AML-193 (cell line): ENCODE data around the gene ALKAL2.
"Not testable (repeated sequence)": the region's sequence is repeated elsewhere in the genome, so short reads cannot be mapped to it uniquely, and the experiment has no call there.

ENCODE experiments used
- DNase-seq, 2 experiments: peaks; one replicate each; lab custom pipeline; 2025; lab: John Stamatoyannopoulos, UW

ALKAL2 gene, protein sequence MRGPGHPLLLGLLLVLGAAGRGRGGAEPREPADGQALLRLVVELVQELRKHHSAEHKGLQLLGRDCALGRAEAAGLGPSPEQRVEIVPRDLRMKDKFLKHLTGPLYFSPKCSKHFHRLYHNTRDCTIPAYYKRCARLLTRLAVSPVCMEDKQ

DNA sequence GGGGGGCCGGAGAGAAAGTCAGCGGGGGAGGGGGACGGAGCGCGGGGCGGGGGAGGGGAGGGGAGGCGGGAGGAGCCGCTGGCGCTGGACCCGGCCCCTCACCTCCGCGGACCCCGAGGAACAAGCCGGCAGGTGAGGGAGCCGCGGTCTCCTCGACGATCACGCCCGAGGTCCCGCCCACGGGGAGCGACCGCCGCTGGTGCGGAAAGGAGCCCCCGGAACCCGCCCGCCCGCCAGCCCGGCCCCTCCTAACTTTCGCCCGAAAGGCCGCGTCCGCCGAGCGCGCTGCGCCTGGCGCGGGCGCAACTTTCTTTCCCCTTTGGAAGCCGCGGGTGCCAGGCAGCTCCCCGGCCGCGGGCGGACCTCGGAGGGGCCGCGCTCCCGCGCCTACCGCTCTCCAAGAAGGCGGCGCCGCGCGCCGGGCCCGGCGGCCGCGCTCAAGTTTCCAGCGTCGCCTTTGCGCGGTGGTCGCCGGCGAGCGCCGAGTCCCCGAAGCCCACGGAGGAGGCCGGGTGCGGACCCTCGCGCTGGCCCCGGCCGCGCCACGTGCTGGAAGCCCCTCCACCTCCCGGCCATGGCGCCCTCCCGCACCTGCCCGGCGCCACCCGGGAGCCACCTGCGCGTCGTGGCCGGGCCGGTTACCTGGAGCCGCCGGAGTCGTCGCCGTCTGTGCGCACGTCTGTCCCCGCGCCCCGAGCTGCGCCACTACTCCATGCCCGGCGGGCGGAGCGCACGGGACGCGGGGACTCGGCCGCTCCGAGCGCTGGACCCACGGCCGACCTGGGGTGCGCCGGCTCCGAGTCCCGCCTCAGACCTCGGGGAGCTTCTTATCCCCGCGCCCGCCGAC lies at the start of gene ALKAL2:
TSS of gene ALKAL2 (minus strand) at position 181 of the 847 bp plus-strand sequence. CDS start 256 bp downstream, outside the sequence.
- DNase-seq, result no peak

DNA sequence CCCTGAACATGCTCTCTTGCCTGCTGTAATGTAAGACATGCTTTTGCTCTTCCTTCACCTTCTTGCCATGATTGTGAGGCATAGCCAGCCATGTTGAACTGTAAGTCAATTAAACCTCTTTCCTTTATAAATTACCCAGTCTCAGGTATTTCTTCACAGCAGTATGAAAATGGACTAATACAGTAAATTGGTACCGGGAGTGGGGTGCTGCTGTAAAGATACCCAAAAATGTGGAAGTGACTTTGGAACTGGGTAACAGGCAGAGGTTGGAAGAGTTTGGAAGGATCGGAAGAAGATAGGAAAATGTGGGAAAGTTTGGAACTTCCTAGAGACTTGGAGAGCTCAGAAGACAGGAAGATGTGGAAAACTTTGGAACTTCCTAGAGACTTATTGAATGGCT lies 49.1 kb upstream of the ALKAL2 start:
- DNase-seq, result not testable (repeated sequence)

DNA sequence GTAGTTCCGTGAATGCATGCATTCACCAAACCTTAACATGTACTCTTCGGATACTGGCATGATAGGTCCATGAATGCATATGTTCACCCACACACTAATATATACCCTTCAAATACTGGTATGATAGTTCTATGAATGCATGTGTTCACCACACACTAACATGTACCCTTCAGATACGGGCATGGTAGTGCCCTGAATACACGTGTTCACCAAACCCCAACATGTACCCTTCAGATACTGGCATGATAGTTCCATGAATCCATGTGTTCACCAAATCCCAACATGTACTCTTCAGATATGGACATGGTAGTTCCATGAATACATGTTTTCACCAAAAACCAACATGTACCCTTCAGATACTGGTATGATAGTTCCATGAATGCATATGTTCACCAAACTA lies 48.5 kb upstream of the ALKAL2 start:
- DNase-seq, result no peak

DNA sequence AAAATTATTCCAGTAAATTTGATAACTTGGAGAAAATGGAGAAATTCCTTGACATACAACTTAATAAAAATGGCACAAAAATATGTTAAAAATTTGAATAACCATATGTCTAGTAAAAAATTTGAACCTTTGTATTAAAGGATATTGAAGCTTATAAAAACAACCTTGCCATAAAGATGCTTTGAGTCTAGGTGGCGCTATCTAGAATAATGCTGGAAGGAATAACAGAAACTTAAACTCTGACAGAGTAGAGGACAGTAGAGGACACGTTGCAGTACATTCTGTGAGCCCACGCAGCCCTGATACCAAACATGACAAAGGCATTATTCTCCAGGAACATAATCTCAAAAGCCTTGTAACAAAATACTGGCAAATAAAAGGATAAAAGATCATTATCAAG lies 44.7 kb upstream of the ALKAL2 start:
- DNase-seq, result no peak

DNA sequence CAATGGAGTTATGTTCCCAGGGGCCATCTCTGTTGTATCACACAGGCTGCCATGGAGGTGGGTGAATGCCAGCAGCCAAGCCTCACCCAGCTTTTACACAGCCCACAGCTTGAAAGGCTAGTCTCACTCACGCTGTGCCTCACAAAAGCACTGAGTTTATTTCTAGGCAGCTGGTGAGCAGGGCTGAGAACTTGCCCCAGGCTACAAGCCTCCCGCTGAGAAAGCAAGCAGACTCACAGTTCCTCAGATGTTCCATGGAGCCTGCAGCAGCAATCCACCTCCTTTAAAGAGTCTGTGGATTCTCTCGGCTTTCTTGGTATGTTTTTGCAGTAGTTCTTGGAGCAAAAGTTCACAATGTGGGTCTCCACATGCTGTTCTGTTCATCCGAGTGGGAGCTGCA lies 40.9 kb upstream of the ALKAL2 start:
- no peak for DNase-seq

DNA sequence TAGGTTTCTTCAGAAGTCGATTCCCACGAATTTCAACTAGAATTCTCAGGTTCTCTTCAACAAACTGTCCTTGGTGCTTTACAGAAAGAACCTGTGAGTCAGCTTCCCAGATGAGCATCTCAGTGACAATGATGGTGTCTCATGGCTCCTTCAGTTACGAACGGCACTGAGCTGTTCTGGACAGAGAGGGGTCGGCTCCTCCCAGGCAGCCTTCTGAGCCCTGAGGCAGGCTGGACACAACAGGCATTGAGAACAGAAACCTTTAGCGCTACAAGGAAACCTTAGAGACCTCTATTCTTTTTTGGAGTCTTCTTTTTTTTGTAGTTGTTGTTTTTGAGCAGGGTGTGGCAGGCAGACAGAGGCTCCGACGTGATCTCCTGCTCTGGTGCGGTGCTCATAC lies 35.1 kb upstream of the ALKAL2 start:
- DNase-seq, result no peak

DNA sequence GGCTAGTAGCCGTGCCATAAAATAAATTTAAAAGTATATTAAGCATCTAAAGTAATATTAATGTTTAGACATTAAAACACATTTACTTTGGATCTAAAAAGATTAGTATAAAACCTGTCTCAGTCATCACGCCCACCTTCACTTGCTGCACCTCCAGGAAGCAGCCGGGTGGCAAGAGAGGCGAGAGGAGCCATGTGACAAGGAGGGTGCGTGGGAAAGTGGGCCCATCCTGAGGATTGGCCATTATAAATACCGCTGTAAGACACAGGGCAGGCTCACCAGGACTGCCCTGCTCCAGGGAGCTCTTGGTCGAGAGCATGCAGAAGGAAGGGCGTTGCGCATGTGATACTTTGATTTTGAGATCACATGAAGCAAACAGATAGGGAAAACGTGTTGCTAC lies 34.4 kb upstream of the ALKAL2 start:
- no peak for DNase-seq

DNA sequence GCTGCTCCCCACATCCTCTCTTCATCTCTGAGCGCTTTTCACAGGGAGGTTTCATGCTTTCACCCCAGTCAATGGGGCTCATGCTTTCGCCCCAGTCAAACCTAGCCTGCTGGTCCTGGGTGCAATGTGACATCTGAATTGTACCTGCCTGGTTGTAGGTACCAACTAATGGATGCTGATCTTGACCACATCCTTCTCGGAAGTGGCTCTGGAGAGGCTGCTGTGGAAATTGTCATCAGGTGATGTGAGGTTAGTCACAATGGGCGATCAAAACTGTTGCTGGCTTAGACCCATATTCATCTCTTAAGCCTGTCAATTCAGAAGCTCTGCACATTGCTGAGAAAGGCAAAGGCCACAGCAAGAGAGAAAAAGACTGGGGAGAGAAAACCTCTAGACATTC lies 32.7 kb upstream of the ALKAL2 start:
- DNase-seq, result no peak

DNA sequence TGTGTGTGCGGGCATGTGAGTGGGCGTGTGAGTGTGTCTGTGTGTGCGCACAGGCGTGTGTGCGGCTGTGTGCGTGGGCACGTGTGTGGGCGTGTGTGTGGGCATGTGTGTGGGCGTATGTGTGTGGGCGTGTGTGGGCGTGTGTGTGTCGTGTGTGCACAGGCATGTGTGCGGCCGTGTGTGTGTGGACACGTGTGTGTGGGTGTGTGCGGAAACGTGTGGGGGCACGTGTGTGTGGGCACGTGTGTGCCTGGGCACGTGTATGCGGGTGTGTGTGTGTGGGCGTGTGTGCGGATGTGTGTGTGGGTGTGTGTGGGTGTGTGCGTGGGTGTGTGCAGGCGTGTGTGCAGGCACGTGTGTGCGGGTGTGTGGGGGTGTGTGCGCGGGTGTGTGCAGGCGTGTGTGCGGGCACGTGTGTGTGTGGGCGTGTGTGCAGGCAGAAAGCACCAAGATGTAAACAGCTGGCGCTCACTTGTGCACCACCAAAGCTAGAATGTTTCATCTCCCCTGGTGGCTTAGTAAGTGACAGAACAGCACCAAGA lies 31.2 kb upstream of the ALKAL2 start:
- DNase-seq, result no peak

DNA sequence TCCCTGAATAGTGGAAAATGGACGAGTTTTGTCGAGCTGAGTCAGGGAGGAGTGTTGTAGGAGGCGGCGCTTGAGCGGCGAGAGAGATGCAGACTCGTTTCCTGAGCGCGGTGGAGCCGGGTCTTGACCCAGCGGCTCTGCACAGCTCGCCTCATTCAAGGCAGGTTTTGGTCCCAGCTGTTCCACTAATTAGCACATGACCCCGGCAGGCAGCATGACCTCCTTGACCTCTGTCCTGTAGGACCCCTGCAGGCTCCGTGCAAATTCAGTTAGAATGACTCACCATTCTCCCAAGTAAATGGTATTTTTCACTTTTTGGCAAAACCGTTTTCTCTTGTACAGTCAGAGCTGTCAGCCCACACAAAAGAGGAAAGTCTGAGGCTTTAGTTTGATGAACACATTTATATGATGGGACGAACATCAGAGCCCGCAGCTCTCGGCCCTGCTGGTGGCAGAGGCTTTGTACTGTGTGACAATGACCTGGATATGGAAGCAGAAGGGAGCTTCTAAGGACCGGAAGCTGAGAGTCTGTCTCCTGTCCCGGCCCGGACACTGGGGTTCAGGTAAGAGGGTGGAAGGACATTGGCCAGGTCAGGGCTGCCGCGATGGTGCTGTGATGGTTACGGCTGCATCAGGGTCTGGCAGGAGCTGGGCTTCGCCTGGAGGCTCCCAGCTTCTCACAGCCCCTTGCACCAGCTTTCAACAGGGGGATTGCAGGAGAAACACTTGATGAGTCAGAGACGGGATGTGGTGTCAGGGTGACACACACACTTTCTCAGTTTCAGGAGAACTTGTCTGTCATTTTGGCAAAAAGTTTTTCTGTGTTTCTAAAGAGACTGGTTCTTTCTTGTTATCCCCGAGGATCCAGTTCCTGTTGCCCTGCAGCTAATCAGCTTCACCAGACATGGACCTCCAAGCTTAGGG lies 29.9 kb upstream of the ALKAL2 start:
- no peak for DNase-seq

DNA sequence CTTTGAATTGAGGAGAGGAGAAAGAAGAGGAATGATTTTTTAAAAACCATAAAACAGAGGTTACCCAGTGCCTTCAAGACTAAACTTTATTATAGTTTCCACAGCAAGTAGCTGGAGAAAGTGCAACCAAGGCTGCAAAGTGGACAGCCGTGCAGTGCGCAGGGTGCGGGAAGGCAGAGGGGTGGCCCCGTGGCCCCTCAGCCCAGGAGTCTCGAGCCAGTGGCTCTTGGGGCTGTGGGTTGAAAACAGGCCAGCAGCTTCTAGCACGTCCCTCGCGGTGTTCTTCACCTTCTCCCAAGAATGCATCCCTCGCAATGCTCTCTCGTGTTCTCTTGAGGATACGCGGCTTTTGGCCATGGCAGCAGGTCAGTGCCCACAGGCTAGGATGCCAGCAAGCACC lies 28.5 kb upstream of the ALKAL2 start:
- DNase-seq, result no peak

DNA sequence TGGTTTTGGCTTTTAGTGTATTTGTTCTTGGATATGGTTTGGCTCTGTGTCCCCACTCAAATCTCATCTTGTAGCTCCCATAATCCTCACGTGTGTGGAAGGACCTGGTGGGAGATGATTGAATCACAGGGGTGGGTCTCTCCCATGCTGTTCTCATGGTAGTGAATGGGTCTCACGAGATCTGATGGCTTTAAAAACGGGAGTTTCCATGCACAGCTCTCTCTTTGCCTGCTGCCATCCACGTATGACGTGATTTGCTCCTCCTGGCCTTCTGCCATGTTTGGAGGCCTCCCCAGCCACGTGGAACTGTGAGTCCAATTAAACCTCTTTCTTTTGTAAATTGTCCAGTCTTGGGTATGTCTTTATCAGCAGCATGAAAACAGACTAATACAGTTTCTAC lies 28.0 kb upstream of the ALKAL2 start:
- DNase-seq, result not testable (repeated sequence)

DNA sequence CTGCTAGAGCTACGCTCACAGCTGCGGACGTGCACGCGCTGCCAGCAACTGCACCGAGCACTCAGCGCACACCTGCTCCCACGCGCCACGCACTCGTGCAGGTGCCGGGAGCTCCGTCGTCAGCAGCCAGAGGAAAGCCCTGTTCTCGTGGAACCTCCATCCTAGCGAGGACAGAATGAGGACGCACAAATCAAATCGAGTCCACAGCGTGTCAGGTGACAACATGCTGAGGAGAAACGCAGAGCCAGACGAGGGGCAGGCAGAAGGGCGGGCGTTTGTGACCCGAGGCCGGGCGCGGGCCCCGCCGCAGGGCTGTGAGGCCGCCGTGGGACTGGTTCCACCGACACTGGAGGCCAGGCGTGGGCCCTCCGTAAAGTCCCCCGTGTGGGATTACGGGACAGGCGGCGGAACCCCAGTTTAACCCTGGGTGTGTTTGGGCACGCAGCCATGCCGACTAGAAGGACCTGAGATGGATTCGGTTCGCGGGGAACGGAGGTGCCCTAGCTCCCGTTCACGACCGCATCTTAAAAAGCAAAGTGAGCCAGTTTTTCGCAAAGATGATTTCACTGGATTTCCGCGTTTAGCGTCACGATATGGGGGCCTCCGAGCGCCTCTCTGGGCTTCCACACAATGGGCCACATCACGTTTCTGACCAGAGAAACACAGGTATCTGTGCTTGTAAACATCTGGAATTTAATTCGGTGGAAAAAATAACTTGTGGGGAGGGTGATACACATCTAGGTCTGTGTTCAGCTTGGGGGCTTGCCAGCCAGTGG lies 26.9 kb upstream of the ALKAL2 start:
- no peak for DNase-seq

DNA sequence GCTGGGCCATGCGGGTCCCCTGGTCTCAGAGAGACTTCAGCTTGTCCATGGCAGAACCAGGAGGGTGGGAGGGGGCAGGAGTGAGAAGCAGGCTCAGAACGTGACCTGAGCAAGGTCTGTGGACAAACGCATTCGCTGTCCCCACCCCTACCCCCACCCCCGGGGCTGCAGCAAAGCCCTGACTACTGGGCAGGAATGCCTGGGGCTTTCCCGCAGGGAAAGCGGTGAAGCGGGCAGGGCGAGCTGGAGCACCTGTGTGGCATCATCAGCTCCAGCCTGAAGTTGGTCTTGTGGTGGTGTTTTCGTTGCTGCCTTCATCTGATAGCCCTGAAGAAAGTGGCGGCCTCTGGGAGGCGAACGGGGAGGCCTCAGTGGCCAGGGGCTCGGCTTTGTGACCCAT lies 26.1 kb upstream of the ALKAL2 start:
- DNase-seq, result no peak

DNA sequence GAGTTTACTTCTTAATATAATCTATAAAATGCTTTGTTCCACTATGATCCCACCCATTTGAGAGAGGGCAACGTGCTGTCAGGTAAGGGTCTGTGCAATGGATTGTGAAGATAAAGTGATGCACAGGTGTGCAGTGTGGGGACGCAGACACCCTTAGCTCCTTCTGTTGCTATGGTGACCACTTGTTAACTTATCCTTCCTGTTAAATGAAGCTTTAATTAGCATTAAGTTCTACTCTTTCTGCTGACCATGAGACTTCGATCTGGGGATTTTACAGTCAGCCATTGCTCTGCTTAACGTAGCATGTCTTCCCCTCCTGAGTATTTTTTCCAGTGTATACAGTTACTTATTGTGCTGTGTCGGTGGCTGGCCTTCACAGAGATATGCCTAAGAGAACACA lies 23.1 kb upstream of the ALKAL2 start:
- DNase-seq, result no peak

DNA sequence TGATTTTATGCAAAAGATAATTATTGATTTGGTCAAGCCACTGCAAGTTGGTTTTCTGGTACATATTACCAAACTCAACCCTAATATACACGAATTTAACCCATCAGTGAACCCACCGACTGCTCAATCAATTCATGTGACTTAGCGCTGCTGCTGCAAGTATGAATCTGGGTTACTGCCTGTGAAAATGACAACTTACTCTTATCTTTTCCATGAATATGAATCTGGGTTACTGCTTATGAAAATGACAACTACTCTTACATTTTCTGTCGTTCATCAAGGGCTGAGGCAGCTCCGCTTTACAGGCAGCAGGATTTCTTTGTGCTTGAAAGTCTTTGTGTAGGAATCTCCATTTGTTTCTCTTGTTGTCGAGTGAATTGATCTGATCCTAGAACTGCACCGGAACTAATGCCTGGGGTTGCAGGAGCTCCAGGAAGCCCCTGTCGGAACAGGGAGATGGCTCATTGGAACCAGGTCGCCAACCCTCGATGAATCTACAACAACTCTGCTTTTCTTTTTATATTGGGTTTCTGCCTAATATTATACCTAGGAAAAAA lies 22.1 kb upstream of the ALKAL2 start:
- DNase-seq, result no peak

DNA sequence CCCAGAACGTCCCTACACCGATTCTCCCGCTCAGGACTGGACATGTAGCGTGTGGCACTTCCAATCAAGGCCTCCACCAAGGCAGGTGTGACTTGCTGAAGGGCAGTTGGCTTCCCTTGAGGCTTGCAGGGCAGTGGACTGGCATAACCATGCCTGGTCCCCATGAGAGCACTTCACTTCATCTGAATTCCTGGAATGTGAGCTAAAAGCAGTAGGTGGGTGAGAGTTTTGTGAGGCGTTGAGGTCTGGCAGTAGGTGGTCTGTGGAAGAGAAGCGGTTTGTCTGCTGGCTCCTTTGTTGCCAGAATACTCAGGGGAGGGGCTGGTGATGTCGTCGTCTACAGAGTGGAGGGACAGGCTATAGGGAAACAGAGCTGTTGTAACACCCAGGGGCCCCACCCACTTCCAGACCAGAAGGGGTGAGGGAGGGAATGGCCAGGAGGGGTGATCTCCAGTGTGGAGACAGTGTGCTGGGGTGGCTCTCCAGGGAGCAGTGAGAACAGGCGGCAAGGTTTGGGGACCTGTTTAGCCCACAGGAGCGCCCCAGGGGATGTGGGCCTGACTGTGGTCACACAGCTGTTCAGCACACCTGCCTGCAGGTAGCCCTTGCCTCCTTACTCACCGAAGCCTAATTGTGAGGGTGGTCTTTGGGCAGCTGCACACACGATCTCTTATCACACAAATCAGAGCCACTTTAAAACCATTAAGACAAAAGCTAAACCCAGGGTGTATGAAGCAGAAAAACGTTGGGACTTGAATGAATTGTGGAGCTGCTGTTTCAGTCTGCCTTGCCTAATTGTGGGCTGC lies 21.5 kb upstream of the ALKAL2 start:
- no peak for DNase-seq

DNA sequence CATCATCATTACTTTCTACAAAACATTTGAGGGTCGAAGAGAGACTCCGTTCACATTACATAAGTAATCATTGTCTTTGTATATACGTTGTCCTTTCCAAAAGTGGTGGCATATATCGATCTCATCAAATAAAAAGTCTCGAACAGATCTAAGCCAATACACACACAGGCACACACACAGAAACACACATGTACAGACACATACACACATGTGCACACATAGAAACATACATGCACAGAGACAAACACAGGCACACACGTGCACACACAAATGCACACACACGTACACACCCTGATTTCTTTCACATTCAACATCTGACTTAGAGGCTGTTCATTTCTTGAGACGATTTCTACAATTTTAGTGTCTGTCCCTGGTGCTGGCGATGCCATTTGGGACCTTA lies 17.5 kb upstream of the ALKAL2 start:
- DNase-seq, result no peak

DNA sequence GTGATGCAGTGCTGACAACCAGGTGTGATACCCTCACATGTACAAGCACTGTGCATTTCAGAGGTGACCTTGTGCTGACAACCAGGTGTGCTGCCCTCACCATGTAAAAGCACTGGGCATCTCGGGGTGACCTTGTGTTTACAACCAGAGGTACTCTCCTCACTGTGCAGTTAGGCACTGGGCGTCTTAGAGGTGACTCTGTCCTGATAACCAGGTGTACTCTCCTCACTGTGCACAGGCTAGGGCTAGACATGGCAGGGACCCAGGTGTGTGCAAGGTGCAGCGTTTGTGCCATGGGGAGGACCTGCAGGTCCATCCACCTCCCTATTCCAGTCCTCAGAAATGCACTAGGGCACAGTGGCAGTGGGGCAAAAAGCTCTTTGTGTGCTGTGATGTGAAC lies 8.5 kb upstream of the ALKAL2 start:
- DNase-seq, result no peak

DNA sequence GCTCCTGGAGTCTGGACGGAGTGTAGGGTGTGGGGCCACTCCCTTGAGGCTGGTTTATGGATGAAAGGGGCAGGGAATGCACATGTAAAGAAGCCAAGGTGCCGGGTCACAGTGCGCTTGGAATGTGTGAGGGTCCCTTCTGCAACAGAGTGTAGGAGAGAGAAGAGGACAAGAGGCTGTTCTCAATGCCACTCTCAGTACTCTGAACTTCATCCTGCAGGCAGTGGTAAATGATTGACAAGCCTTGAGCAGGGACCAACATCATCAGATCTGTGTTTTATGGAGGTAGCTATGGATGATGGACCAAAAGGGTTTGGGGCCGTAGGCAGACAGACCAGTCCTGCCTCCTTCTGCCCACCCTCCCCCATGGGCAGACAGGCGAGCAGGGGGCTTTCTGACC lies 7.2 kb upstream of the ALKAL2 start:
- no peak for DNase-seq
